22Rv1 (cell line): ENCODE results near the gene TNKS2.

Experiments
- CTCF ChIP-seq: fragments of 450-650 bp; IDR thresholded peaks from 2 replicates; pipeline ENCODE4 v1.5.1; 2017; ENCODE audit warnings: mild to moderate bottlenecking
- ZFX ChIP-seq: fragments of 450-650 bp; IDR thresholded peaks from 2 replicates; pipeline ENCODE4 v1.6.1; 2017; ENCODE audit warnings: antibody characterized with exemption, borderline replicate concordance

DNA sequence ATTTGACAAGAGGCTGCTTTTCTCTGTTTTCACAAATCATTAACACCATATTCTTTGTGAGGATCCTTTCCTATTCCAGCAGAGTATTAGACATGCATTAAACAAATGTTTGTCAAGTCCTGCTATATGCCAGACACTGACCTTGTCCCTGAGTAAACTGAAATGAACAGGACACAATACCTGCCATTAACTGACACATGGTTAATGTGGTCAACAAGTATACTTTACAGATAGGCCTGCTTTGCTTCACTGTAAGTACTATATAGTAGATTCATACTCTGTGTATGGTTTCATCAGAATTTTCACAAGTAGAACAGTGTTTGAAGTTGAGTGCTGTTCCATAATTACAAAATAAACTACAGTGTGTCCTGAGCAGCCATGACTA lies 5.9 kb downstream of the TNKS2 start:
- no peak for TF ChIP-seq CTCF
- no peak for TF ChIP-seq ZFX
